WTC11 (cell line): ENCODE results near the gene TSPAN6. TPM values are rescaled to one million over a fixed set of nuclear protein-coding genes. Genes with fewer than 3 reads are reported as not detected.

ENCODE experiments used
- ATAC-seq: fragments of 200-7000 bp; cut with Tn5 transposase; 2 replicates; pipeline ENCODE4 v1.10.0; 2021; ENCODE audit warnings: mild to moderate bottlenecking, moderate library complexity
- CTCF ChIA-PET: fragments of 300-600 bp; sonication (Branson Sonifier 250); formaldehyde crosslinking; loops from one replicate; lab custom pipeline; 2021; ENCODE audit warnings: antibody characterized with exemption; lab: Charles Lee
- POLR2A ChIA-PET: fragments of 350-600 bp; sonication (Branson Sonifier 250); formaldehyde crosslinking; loops from one replicate; lab custom pipeline; 2021; ENCODE audit warnings: antibody characterized with exemption; lab: Charles Lee
- DNase-seq: peaks from one replicate; pipeline ENCODE4 v3.0.0; 2021; ENCODE audit warnings: low spot score
- H3K27ac Mint-ChIP-seq: 2 replicates; pipeline ENCODE4 v1.8.0; 2021; ENCODE audit warnings: mixed read lengths
- H3K27me3 Mint-ChIP-seq: 2 replicates; pipeline ENCODE4 v1.8.0; 2021; ENCODE audit warnings: low read depth, mild to moderate bottlenecking, moderate library complexity, mixed read lengths
- H3K36me3 Mint-ChIP-seq: 2 replicates; pipeline ENCODE4 v1.8.0; 2021; ENCODE audit warnings: mixed read lengths
- H3K4me1 Mint-ChIP-seq: 2 replicates; pipeline ENCODE4 v1.8.0; 2022; ENCODE audit warnings: mixed read lengths
- H3K4me3 Mint-ChIP-seq: 2 replicates; pipeline ENCODE4 v1.8.0; 2021; ENCODE audit warnings: mild to moderate bottlenecking, moderate library complexity, mixed read lengths
- H3K9me3 Mint-ChIP-seq: 2 replicates; pipeline ENCODE4 v1.8.0; 2021; ENCODE audit warnings: mixed read lengths
- ATF1 ChIP-seq: sonication (generic); formaldehyde crosslinking; IDR thresholded peaks from 2 replicates; pipeline ENCODE4 v1.8.1; 2023; ENCODE audit warnings: mild to moderate bottlenecking, moderate library complexity, missing genetic modification reagents
- ESRRA ChIP-seq: sonication (generic); formaldehyde crosslinking; IDR thresholded peaks from 2 replicates; pipeline ENCODE4 v1.8.1; 2022; ENCODE audit warnings: mild to moderate bottlenecking, missing genetic modification reagents, borderline replicate concordance
- GABPB1 ChIP-seq: sonication (generic); formaldehyde crosslinking; IDR thresholded peaks from 2 replicates; pipeline ENCODE4 v1.8.1; 2023; ENCODE audit warnings: mild to moderate bottlenecking, missing genetic modification reagents
- NFYB ChIP-seq: sonication (generic); formaldehyde crosslinking; conservative IDR thresholded peaks from 2 replicates; pipeline ENCODE4 v1.8.0; 2022; ENCODE audit warnings: low read depth, missing genetic modification reagents
- NR2C2 ChIP-seq: sonication (generic); formaldehyde crosslinking; IDR thresholded peaks from 2 replicates; pipeline ENCODE4 v1.8.0; 2022; ENCODE audit warnings: mild to moderate bottlenecking, missing genetic modification reagents
- NR3C1 ChIP-seq: sonication (generic); formaldehyde crosslinking; conservative IDR thresholded peaks from 2 replicates; pipeline ENCODE4 v1.8.1; 2023; ENCODE audit warnings: low read depth, mild to moderate bottlenecking, missing genetic modification reagents
- RORB ChIP-seq: fragments of 250-450 bp; sonication (Bioruptor Pico); IDR thresholded peaks from 2 replicates; pipeline ENCODE4 v1.9.0; 2021; ENCODE audit warnings: mild to moderate bottlenecking
- SP1 ChIP-seq: sonication (generic); formaldehyde crosslinking; conservative IDR thresholded peaks from 2 replicates; pipeline ENCODE4 v1.8.1; 2022; ENCODE audit warnings: missing genetic modification reagents
- ZNF138 ChIP-seq: sonication (generic); formaldehyde crosslinking; conservative IDR thresholded peaks from 2 replicates; pipeline ENCODE4 v1.8.1; 2022; ENCODE audit warnings: mild to moderate bottlenecking, moderate library complexity, missing genetic modification reagents
- ZNF416 ChIP-seq: fragments of 250-450 bp; sonication (Bioruptor Pico); IDR thresholded peaks from 2 replicates; pipeline ENCODE4 v1.9.0; 2021; ENCODE audit warnings: mild to moderate bottlenecking, inconsistent platforms
- total RNA-seq: library from RNA; stranded (reverse); gene quantifications from 3 replicates; pipeline ENCODE4 v1.2.3, GENCODE V29; 2021
- TF ChIP-seq, protein P1 (sequence below): sonication (generic); formaldehyde crosslinking; IDR thresholded peaks from 2 replicates; pipeline ENCODE4 v1.8.0; 2023; ENCODE audit warnings: missing genetic modification reagents
- TF ChIP-seq, protein P2 (sequence below): sonication (generic); formaldehyde crosslinking; IDR thresholded peaks from 2 replicates; pipeline ENCODE4 v1.8.1; 2022; ENCODE audit warnings: mild to moderate bottlenecking, missing genetic modification reagents, moderate library complexity, borderline replicate concordance
- TF ChIP-seq, protein P3 (sequence below): sonication (generic); formaldehyde crosslinking; IDR thresholded peaks from 2 replicates; pipeline ENCODE4 v1.8.1; 2023; ENCODE audit warnings: mild to moderate bottlenecking, missing genetic modification reagents, moderate library complexity
- TF ChIP-seq, protein P4 (sequence below): sonication (generic); formaldehyde crosslinking; IDR thresholded peaks from 2 replicates; pipeline ENCODE4 v1.8.0; 2022; ENCODE audit warnings: mild to moderate bottlenecking, missing genetic modification reagents
- TF ChIP-seq, protein P5 (sequence below): fragments of 250-450 bp; sonication (Bioruptor Pico); IDR thresholded peaks from 2 replicates; pipeline ENCODE4 v1.9.0; 2021; ENCODE audit warnings: mild to moderate bottlenecking, borderline replicate concordance

The TSPAN6 gene
- total RNA-seq, 1 experiment from 2014 or later, result 47.0 TPM

DNA sequence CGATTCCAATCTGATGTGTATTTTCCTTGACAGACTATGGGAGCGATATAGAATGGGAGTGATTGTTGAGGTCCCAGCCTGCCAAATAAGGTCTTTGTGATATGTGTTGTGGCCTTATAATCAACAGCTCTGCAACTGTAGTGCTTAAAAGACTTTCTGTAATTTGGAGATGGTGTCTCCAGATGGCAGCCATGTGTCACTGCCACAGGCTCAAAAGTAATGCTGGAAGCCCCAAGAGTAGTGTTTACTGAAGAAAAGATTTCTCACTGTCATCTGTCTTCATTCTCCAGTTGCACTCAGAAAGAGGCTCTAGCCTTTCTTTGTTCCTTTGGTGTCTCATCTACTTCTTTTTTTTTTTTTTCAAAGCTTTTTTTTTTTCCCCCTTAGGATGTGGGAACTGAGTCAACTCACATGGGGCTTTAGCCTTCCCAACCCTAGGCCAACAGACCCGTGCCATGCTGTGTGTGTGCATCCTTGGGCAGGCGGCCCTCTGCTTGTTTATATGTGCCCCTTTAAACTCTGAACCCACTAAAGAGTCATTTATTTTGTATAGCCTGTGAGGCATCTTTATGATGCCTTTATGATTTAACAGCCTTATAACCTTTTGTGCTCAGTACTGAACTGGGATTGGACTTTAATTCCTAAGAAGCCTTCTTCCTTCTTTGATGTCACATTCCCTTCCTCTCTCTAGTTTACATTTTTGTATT is 23.0 kb upstream of the TSPAN6 start:
- no peaks in the 10 kb centered on the region for H3K27me3 Mint-ChIP-seq
- no peak overlapping the region for H3K27ac Mint-ChIP-seq

DNA sequence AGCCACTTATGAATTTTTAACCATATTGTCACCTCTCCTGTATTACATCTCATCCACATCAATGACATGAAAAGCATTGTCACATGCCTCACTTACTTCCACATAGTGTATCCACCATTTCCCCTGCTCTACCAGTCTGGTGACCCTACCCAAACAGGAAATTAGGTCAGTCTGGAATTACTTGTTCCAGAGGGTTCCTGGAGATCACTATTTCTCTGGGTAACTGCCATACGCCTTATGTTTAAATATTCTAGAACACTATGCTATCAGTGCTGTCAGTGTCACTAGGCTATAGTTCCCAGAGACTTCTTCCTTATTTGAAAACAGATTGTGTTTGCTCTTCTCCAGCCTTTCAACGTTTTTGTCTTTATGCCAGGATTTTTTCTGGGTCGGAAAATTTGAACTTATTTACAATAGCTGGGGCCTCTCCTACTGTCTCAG is 22.4 kb upstream of the TSPAN6 start:
- Mint-ChIP-seq H3K4me3 (no peak overlapping the region), H3K27me3 (no peaks in the 10 kb centered on the region), H3K27ac (no peak overlapping the region), H3K36me3 (no peaks in the 10 kb centered on the region), H3K9me3 (no peaks in the 10 kb centered on the region), H3K4me1 (peaks cover 9% of the 10 kb centered on the region)
- ATAC-seq, result no peak
- ChIA-PET POLR2A (no interaction called here), CTCF (interaction anchor here (0.7 to 1.0 kb wide), 3 partner anchors 10 to 63 kb away, joined by 3 to 5 read pairs (median 4); no protein-coding TSS in a partner anchor)
- TF ChIP-seq, protein P1, sequence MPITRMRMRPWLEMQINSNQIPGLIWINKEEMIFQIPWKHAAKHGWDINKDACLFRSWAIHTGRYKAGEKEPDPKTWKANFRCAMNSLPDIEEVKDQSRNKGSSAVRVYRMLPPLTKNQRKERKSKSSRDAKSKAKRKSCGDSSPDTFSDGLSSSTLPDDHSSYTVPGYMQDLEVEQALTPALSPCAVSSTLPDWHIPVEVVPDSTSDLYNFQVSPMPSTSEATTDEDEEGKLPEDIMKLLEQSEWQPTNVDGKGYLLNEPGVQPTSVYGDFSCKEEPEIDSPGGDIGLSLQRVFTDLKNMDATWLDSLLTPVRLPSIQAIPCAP (CRISPR knock-in tag), result no peak
- TF ChIP-seq, protein P2, sequence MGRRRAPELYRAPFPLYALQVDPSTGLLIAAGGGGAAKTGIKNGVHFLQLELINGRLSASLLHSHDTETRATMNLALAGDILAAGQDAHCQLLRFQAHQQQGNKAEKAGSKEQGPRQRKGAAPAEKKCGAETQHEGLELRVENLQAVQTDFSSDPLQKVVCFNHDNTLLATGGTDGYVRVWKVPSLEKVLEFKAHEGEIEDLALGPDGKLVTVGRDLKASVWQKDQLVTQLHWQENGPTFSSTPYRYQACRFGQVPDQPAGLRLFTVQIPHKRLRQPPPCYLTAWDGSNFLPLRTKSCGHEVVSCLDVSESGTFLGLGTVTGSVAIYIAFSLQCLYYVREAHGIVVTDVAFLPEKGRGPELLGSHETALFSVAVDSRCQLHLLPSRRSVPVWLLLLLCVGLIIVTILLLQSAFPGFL (CRISPR knock-in tag), result no peak
- TF ChIP-seq ZNF138 (CRISPR knock-in tag) (no peak), NR2C2 (CRISPR knock-in tag) (no peak)
- DNase-seq, result no peak

More for the DNA sequence above, 23.0 kb upstream of the TSPAN6 start:
- TF ChIP-seq NR2C2 (CRISPR knock-in tag) (no peak), NR3C1 (CRISPR knock-in tag) (no peak), RORB (no peak), SP1 (CRISPR knock-in tag) (no peak), NFYB (CRISPR knock-in tag) (no peak), GABPB1 (CRISPR knock-in tag) (no peak), ATF1 (no peak), ZNF416 (CRISPR knock-in tag) (no peak)
- DNase-seq (no peak), ATAC-seq (no peak)
- no peaks in the 10 kb centered on the region for H3K36me3 Mint-ChIP-seq
- H3K9me3 Mint-ChIP-seq, result no peaks in the 10 kb centered on the region
- CTCF ChIA-PET, result interaction anchor here (0.7 to 1.0 kb wide), 3 partner anchors 11 to 62 kb away, joined by 3 to 5 read pairs (median 4); no protein-coding TSS in a partner anchor
- POLR2A ChIA-PET, result no interaction called here
- no peak overlapping the region for H3K4me3 Mint-ChIP-seq
- H3K4me1 Mint-ChIP-seq, result peaks cover 4% of the 10 kb centered on the region; the same call in 1 of the 2 replicates

DNA sequence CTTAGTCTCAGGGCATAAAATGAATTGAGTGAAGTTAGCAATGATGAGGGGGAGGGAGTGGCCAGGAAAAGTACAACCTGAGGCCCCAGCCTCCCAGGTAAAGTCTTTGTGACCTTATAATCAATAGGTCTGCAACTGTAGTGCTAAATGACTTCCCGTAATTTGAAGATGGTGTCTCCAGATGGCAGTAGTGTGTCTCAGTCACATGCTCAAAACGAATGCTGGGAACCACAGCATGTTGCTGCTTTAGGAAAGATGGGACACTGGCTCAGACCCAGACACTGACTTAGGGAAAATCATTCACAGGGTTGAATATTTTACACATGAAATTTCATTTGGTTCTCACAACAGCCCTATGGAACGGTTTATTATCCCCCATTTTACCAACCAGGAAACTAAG is 17.7 kb upstream of the TSPAN6 start:
- H3K27me3 Mint-ChIP-seq, result no peaks in the 10 kb centered on the region; the same call in 1 of the 2 replicates
- DNase-seq, result no peak
- no peak overlapping the region for H3K4me3 Mint-ChIP-seq
- POLR2A ChIA-PET, result no interaction called here
- no peaks in the 10 kb centered on the region for H3K9me3 Mint-ChIP-seq
- ATAC-seq, result peak; percentile 81
- no peaks in the 10 kb centered on the region for H3K36me3 Mint-ChIP-seq
- CTCF ChIA-PET, result interaction anchor here (0.7 to 2.6 kb wide), 5 partner anchors 17 to 114 kb away, joined by 3 to 9 read pairs (median 4); no protein-coding TSS in a partner anchor
- H3K4me1 Mint-ChIP-seq, result peaks cover 15% of the 10 kb centered on the region
- H3K27ac Mint-ChIP-seq, result no peak overlapping the region
- TF ChIP-seq, protein P3, sequence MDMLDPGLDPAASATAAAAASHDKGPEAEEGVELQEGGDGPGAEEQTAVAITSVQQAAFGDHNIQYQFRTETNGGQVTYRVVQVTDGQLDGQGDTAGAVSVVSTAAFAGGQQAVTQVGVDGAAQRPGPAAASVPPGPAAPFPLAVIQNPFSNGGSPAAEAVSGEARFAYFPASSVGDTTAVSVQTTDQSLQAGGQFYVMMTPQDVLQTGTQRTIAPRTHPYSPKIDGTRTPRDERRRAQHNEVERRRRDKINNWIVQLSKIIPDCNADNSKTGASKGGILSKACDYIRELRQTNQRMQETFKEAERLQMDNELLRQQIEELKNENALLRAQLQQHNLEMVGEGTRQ (CRISPR knock-in tag), result peak; percentile 84
- TF ChIP-seq, protein P4, sequence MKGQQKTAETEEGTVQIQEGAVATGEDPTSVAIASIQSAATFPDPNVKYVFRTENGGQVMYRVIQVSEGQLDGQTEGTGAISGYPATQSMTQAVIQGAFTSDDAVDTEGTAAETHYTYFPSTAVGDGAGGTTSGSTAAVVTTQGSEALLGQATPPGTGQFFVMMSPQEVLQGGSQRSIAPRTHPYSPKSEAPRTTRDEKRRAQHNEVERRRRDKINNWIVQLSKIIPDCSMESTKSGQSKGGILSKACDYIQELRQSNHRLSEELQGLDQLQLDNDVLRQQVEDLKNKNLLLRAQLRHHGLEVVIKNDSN (CRISPR knock-in tag), result peak; percentile 80
- TF ChIP-seq, protein P5, sequence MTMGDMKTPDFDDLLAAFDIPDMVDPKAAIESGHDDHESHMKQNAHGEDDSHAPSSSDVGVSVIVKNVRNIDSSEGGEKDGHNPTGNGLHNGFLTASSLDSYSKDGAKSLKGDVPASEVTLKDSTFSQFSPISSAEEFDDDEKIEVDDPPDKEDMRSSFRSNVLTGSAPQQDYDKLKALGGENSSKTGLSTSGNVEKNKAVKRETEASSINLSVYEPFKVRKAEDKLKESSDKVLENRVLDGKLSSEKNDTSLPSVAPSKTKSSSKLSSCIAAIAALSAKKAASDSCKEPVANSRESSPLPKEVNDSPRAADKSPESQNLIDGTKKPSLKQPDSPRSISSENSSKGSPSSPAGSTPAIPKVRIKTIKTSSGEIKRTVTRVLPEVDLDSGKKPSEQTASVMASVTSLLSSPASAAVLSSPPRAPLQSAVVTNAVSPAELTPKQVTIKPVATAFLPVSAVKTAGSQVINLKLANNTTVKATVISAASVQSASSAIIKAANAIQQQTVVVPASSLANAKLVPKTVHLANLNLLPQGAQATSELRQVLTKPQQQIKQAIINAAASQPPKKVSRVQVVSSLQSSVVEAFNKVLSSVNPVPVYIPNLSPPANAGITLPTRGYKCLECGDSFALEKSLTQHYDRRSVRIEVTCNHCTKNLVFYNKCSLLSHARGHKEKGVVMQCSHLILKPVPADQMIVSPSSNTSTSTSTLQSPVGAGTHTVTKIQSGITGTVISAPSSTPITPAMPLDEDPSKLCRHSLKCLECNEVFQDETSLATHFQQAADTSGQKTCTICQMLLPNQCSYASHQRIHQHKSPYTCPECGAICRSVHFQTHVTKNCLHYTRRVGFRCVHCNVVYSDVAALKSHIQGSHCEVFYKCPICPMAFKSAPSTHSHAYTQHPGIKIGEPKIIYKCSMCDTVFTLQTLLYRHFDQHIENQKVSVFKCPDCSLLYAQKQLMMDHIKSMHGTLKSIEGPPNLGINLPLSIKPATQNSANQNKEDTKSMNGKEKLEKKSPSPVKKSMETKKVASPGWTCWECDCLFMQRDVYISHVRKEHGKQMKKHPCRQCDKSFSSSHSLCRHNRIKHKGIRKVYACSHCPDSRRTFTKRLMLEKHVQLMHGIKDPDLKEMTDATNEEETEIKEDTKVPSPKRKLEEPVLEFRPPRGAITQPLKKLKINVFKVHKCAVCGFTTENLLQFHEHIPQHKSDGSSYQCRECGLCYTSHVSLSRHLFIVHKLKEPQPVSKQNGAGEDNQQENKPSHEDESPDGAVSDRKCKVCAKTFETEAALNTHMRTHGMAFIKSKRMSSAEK, result no peak
- TF ChIP-seq ESRRA (CRISPR knock-in tag), result no peak
